Mesendoderm (in vitro differentiated cells): ENCODE data around the gene TUBA4A.
"Not testable (repeated sequence)": the region's sequence is repeated elsewhere in the genome, so short reads cannot be mapped to it uniquely, and the experiment has no call there.

Experiments used
- DNase-seq: peaks from one replicate; pipeline ENCODE4 v3.0.0; 2013
- H2AK5ac ChIP-seq: 2 replicates; pipeline ENCODE4 v1.6.1; 2013; ENCODE audit warnings: low read length, inconsistent platforms
- H2BK120ac ChIP-seq: 2 replicates; pipeline ENCODE4 v1.6.1; 2013; ENCODE audit warnings: low read depth, mild to moderate bottlenecking, low read length, moderate library complexity, mixed read lengths
- H2BK15ac ChIP-seq: replicated peaks from 2 replicates; pipeline ENCODE4 v1.6.1; 2013; ENCODE audit warnings: low read depth, mild to moderate bottlenecking, moderate library complexity
- H2BK5ac ChIP-seq: 2 replicates; pipeline ENCODE4 v1.6.1; 2013; ENCODE audit warnings: low read length, inconsistent platforms
- H3K18ac ChIP-seq: 2 replicates; pipeline ENCODE4 v1.6.1; 2013; ENCODE audit warnings: mild to moderate bottlenecking, low read length, mixed read lengths
- H3K23ac ChIP-seq: one replicate; pipeline ENCODE4 v1.6.1; 2013; ENCODE audit warnings: low read length
- H3K27ac ChIP-seq: 2 replicates; pipeline ENCODE4 v1.5.1; 2013; ENCODE audit warnings: low read depth, mild to moderate bottlenecking, inconsistent platforms, low read length, moderate library complexity
- H3K27me3 ChIP-seq: 2 replicates; pipeline ENCODE4 v1.6.1; 2013; ENCODE audit warnings: low read length, control low read depth, mild to moderate bottlenecking, inconsistent platforms; ENCODE audit not compliant: insufficient read depth, poor library complexity
- H3K36me3 ChIP-seq: 2 replicates; pipeline ENCODE4 v1.6.1; 2013; ENCODE audit warnings: low read length, inconsistent platforms; ENCODE audit not compliant: control insufficient read depth, insufficient read depth
- H3K4ac ChIP-seq: one replicate; pipeline ENCODE4 v1.6.1; 2013; ENCODE audit warnings: low read depth, mild to moderate bottlenecking, low read length, moderate library complexity
- H3K4me1 ChIP-seq: 2 replicates; pipeline ENCODE4 v1.6.1; 2013; ENCODE audit warnings: low read depth, low read length, inconsistent platforms; ENCODE audit not compliant: control insufficient read depth
- H3K4me2 ChIP-seq: 2 replicates; pipeline ENCODE4 v1.6.1; 2013; ENCODE audit warnings: low read length
- H3K4me3 ChIP-seq: 2 replicates; pipeline ENCODE4 v1.5.1; 2013; ENCODE audit warnings: mild to moderate bottlenecking, low read length
- H3K56ac ChIP-seq: one replicate; pipeline ENCODE4 v1.6.1; 2013; ENCODE audit warnings: low read length
- H3K79me1 ChIP-seq: 2 replicates; pipeline ENCODE4 v1.6.1; 2013; ENCODE audit warnings: low read length, inconsistent platforms
- H3K79me2 ChIP-seq: 2 replicates; pipeline ENCODE4 v1.6.1; 2013; ENCODE audit warnings: mild to moderate bottlenecking, low read length; ENCODE audit not compliant: control insufficient read depth, insufficient read depth
- H3K9ac ChIP-seq: 2 replicates; pipeline ENCODE4 v1.6.1; 2013; ENCODE audit warnings: low read length, inconsistent platforms
- H4K5ac ChIP-seq: one replicate; pipeline ENCODE4 v1.6.1; 2013; ENCODE audit warnings: low read length
- H4K8ac ChIP-seq: one replicate; pipeline ENCODE4 v1.6.1; 2013; ENCODE audit warnings: low read depth, mild to moderate bottlenecking, control low read depth, low read length, moderate library complexity
- WGBS: extraction: QIAGEN DNeasy Blood & Tissue Kit; methylation state at CpG from one replicate; pipeline ENCODE4 v1.1.7; 2013; ENCODE audit warnings: low lambda C conversion rate, missing lambda C conversion rate; ENCODE audit not compliant: insufficient coverage; ENCODE audit errors: extremely low coverage; 5-methylcytosine and 5-hydroxymethylcytosine counted together

The TUBA4A gene

DNA sequence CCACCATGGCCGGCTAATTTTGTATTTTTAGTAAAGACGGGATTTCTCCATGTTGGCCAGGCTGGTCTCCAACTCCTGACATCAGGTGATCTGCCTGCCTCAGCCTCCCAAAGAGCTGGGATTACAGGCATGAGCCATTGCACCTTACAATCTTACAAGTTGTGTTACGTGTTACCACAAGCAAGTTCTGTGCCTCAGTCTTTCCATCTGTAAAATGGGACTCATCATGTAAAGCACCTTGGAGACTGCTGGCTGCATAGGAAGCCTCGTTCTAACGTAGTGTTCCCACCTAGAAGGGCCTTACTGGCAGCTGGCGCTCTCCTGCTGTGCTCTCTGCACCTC lies 35.4 kb upstream of the TUBA4A start:
- Histone ChIP-seq H4K8ac (no peak overlapping the region), H3K56ac (no peak overlapping the region), H3K27me3 (no peaks in the 10 kb centered on the region), H3K23ac (no peak overlapping the region), H3K4me1 (peaks cover 2% of the 10 kb centered on the region), H3K18ac (no peak overlapping the region), H2BK5ac (no peak overlapping the region), H4K5ac (no peak overlapping the region), H3K9ac (no peak overlapping the region), H2BK15ac (no peak overlapping the region), H3K4me3 (no peak overlapping the region), H3K36me3 (no peaks in the 10 kb centered on the region), H2AK5ac (no peak overlapping the region), H2BK120ac (no peak overlapping the region), H3K79me1 (no peaks in the 10 kb centered on the region), H3K4me2 (no peak overlapping the region), H3K27ac (no peak overlapping the region), H3K4ac (no peak overlapping the region), H3K79me2 (no peaks in the 10 kb centered on the region)
- DNase-seq = no peak
- no CpG with 5 or more reads among the region's 6 CpGs for WGBS

DNA sequence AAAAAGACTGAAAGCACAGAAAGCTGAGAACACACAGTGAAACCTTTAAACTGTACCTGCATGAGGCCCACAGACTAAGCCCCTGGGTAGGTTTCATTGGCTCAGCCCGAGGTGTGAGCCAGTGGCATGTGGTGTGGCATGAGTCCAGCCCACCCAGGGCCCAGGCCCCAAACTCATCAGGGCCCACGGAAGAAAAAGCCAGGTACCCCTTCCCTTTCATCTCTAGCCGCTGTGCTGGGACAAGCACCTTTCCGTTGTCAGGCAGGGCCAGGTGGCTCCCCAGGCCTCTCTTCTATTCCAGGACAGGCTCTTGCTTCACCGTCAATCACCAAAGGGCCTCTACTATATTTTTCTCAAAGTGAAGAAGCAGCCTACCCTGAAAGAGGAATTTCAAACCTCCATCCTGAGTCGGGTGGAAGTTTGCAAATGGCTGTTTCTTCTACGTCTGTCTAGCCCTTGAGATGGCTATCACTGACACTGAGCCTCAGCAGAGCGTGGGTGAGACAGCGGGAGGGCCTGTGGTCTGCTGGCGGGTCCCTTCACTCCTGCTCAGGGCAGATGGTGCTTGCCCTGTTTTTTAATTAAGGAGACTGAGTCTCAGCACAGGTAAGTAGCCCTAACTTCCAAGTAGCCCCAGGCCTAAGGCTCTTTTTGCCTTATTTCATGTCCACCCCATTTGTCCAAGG lies 34.0 kb upstream of the TUBA4A start:
- no CpG with 5 or more reads among the region's 10 CpGs for WGBS

DNA sequence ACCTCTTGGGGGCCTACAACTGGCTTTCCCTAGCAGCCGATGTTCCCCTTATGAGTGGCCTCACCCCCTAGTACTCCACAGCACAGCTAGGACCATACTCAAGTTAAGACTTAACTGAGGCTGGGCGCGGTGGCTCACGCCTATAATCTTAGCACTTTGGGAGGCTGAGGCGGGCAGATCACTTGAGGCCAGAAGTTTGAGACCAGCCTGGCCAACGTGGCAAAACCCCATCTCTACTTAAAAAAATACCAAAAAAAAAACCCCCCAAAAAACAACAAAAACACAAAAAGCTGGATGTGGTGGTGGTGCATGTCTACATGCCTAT lies 33.4 kb upstream of the TUBA4A start:
- H3K4ac ChIP-seq, H4K5ac ChIP-seq, H3K4me2 ChIP-seq, H3K4me3 ChIP-seq, H3K23ac ChIP-seq, DNase-seq, H4K8ac ChIP-seq, H3K79me1 ChIP-seq, H3K56ac ChIP-seq, H3K79me2 ChIP-seq, H3K27ac ChIP-seq, H2BK15ac ChIP-seq, H3K9ac ChIP-seq, H2BK5ac ChIP-seq, H3K18ac ChIP-seq, H3K27me3 ChIP-seq, H2BK120ac ChIP-seq, H2AK5ac ChIP-seq, H3K4me1 ChIP-seq, H3K36me3 ChIP-seq: not testable (repeated sequence)
- WGBS = no CpG with 5 or more reads among the region's 6 CpGs

More for the DNA sequence above, 34.0 kb upstream of the TUBA4A start:
- H4K8ac ChIP-seq = no peak overlapping the region
- H4K5ac ChIP-seq = no peak overlapping the region
- H2AK5ac ChIP-seq = no peak overlapping the region
- DNase-seq = no peak
- no peak overlapping the region for H3K27ac ChIP-seq
- no peaks in the 10 kb centered on the region for H3K79me2 ChIP-seq
- no peak overlapping the region for H3K56ac ChIP-seq
- no peak overlapping the region for H2BK15ac ChIP-seq
- H3K4me2 ChIP-seq = no peak overlapping the region
- no peaks in the 10 kb centered on the region for H3K36me3 ChIP-seq
- no peak overlapping the region for H3K4me3 ChIP-seq
- no peak overlapping the region for H3K9ac ChIP-seq
- peak overlapping the region; percentile 19 for H3K4ac ChIP-seq
- no peak overlapping the region for H2BK120ac ChIP-seq
- H3K4me1 ChIP-seq = peaks cover 2% of the 10 kb centered on the region
- H3K23ac ChIP-seq = no peak overlapping the region
- no peaks in the 10 kb centered on the region for H3K27me3 ChIP-seq
- H3K79me1 ChIP-seq = no peaks in the 10 kb centered on the region
- no peak overlapping the region for H3K18ac ChIP-seq
- no peak overlapping the region for H2BK5ac ChIP-seq

DNA sequence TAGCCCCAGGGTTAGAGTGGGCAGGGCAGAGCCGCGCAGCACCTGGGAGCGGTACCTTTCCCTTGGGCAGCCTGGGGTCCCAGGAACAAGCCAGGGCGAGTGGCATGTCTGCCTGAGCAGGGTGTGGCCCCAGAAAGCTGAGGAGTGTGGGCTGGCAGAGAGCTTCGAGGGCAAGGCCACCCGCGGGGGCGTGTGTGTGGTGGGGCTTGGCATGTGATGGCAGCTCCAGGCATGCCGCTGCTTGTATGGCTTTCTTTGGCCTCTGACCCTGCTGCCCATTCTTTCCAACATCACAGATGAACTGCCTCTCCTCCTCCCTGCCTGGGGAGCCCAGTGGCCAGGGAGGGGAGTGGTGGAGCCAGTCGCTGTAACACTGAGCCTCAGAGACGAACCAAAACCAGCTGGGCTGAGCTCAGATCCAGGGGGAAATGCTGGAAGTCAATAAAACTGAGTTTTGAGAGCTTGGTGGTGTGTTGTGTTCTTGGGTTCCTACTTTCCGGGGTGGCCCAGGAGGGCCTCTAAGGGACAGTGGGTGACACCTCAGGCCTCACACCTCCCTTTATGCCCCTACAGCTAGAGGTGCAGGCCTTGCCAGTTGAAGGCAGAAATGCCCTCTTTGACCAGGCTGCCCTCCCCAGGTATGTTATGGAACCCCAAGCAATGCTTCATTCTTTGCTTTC lies 32.9 kb upstream of the TUBA4A start:
- no peak overlapping the region for H3K27ac ChIP-seq
- H3K23ac ChIP-seq = no peak overlapping the region
- no peak overlapping the region for H2BK5ac ChIP-seq
- no peaks in the 10 kb centered on the region for H3K27me3 ChIP-seq
- no peak overlapping the region for H2BK120ac ChIP-seq
- no peak for DNase-seq
- peaks cover 2% of the 10 kb centered on the region for H3K4me1 ChIP-seq
- H3K18ac ChIP-seq = no peak overlapping the region
- H2AK5ac ChIP-seq = no peak overlapping the region
- H3K79me2 ChIP-seq = no peaks in the 10 kb centered on the region
- H3K4ac ChIP-seq = no peak overlapping the region
- H2BK15ac ChIP-seq = no peak overlapping the region
- no CpG with 5 or more reads among the region's 12 CpGs for WGBS
- H3K4me3 ChIP-seq = no peak overlapping the region
- H3K79me1 ChIP-seq = no peaks in the 10 kb centered on the region
- H3K9ac ChIP-seq = peak overlapping the region; percentile 31
- H4K8ac ChIP-seq = no peak overlapping the region
- H3K4me2 ChIP-seq = no peak overlapping the region
- H3K36me3 ChIP-seq = no peaks in the 10 kb centered on the region
- H3K56ac ChIP-seq = peak overlapping the region; percentile 74
- no peak overlapping the region for H4K5ac ChIP-seq

DNA sequence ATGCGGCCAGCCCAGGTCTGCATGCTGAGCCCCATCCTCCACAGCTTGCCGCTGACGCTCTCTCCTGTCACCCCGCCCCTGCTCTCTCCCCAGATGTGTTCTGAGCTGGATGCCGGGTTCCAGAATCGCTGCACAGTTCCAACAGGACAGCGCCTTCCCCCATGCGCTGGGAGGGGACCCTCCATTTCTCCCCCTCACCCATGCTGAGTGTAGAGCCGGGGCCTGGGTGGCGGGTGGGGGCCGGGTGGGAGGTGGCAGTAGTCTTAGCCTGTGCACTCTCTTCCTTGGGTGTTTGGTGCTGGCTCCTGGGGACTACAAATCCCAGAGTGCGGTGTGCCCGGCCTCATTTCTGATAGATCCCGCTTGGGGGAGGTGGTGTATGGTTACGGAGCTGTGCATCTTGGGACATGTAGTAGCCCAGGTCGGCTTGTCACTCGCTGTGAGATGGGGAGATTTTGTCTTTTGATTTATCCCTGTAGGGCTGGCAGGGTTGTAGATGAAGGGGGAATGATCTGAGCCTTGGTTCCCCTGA lies 32.2 kb upstream of the TUBA4A start:
- Histone ChIP-seq H3K4me3 (no peak overlapping the region), H3K9ac (peak overlapping the region; percentile 34), H3K4me2 (no peak overlapping the region), H3K56ac (peak overlapping the region; percentile 74), H3K36me3 (no peaks in the 10 kb centered on the region), H2BK15ac (no peak overlapping the region), H3K27ac (no peak overlapping the region), H3K23ac (no peak overlapping the region), H3K79me2 (no peaks in the 10 kb centered on the region), H3K18ac (no peak overlapping the region), H3K27me3 (no peaks in the 10 kb centered on the region), H3K4ac (no peak overlapping the region), H3K4me1 (peaks cover 5% of the 10 kb centered on the region), H4K5ac (no peak overlapping the region), H2BK5ac (no peak overlapping the region), H2AK5ac (no peak overlapping the region), H4K8ac (no peak overlapping the region), H2BK120ac (no peak overlapping the region), H3K79me1 (no peaks in the 10 kb centered on the region)
- peak; percentile 92 for DNase-seq
- WGBS = no CpG with 5 or more reads among the region's 17 CpGs
